Hematopoietic multipotent progenitor cell treated with erythropoietin and hydrocortisone succinate and interleukin-3 and kit ligand, for 15 days (in vitro differentiated cells): ENCODE data around the gene MAFB.

Experiments
- DNase-seq: peaks from one replicate; pipeline ENCODE4 v3.0.0-alpha.2; 2015; ENCODE audit warnings: low spot score

Gene MAFB

GRCh38 chr20:40655451-40655850 lies 33.6 kb downstream of the MAFB start:
- DNase-seq, result no peak

DNA sequence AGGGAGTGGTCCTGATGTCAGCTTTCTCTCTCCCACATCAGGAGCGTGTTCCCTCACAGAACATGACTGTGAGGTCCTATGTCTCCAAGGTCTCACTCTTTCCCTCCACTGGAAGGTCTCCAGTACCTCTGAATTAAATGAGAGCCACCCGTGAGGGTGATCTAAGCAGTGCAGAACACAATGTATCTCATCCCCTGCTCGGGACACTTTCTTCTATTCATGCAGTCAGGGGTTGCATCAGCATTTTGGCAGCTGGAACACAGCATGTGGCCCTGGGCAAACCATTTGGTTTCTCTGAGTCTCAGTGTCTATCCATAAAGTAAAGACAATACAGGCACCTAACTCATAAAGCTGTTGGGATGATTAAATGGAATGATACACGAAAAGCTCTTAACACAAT lies 34.2 kb downstream of the MAFB start:
- no peak for DNase-seq

- no peak for DNase-seq
Observed at GRCh38 chr20:40652441-40652987, 36.5 kb downstream of the MAFB start.

DNA sequence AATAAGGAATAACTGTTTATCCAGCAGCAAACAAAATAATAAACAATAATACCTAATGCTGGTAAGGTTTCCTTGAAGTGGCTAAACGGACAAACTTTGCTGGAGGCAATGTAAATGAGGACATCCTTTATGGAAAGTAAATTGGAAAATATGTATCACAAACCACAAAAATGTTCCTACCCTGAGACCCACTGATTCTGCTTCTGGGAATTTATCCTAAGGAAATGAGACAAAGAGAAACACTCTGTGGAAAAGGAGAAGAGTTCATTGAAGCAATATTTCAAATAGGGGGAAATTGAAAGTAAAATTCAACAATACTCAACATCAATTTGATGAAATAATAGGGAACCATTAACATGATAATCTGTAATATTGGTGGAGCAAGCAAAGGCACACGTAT lies 37.9 kb downstream of the MAFB start:
- no peak for DNase-seq

DNA sequence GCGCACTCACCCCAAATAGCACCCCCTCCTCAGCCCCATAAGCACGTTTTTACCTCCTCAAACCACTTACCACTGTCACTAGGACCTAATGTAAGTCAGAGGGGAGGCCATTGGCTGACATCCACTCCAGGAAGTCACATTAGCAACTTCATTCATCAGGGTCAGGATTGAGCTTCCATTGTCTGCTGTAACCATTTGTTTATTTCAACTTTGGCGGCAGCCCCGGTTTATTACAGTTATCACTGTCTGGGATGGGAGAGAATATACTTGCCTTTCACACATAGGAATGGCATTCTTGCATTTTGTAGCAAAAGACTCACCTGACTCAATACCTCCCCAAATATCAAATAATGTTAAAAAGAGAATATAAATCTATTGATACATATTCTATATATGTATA lies 38.3 kb downstream of the MAFB start:
- DNase-seq, result no peak

DNA sequence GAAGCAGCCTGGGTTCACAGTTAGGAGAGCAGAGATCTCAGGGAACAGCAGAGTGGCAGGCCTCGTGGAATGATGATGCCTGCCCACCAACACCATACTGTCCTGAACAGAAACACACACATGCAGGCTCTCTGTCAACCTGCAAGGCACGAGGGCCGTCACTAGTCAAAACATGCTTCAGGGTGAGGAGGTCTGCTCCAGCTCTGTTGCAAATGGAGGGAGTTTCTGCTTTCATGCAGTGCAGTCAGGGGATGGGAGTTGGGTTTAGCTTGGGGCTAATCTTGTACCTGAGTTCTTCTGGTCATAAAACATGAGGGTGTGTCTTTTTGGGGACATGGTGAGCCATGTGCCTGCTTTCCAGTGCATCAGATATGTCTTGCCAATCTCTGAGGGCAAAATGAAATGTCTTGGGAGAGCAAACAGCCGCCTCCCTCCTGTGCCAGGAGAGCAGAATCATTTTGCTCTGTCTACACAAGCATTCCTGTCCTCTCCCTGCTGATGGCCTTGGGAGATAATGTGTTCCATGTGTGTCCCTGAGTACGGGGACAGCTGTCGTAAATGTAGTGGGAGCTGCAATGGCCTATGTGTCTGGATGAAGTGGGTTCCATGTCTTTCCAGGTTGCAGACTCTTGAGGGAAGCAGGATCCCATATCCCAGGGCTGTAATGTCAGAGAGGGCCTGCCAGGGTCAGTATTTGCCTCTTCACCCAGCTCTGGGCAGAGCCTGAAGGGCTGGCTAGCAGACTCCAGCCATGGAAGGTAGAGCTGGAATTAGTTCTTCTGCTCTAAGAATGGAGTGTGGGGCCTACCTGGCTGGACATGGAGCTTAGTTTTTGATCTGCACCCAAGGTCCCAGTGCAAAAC lies 40.6 kb downstream of the MAFB start:
- DNase-seq, result no peak

- no peak for DNase-seq
Observed at GRCh38 chr20:40646813-40647212, 42.2 kb downstream of the MAFB start.

DNA sequence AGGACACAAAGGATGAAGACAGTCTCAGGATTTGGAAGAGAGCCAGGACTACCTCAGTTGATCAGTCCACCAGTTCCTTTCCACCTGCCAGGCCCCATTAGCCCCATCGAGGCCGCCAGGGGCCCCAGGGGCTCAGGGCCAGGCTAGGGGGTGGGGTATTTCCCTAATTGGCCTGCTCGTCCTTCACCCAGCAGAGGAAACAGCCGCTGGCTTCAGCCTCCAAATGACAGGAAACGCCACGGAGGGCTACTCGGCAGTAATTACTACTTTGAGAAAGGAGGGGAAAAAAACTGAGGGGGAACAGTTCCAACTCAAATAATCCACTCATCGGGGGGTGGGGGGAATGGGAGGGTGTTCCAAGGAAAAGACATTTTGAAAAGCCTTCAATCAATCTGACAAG lies 42.7 kb downstream of the MAFB start:
- DNase-seq, result no peak

GRCh38 chr20:40644863-40645262 lies 44.2 kb downstream of the MAFB start:
- DNase-seq, result no peak

- DNase-seq, result no peak
Observed at GRCh38 chr20:40643891-40644290, 45.1 kb downstream of the MAFB start.

GRCh38 chr20:40641809-40642208 lies 47.2 kb downstream of the MAFB start:
- no peak for DNase-seq

GRCh38 chr20:40641202-40641601 lies 47.8 kb downstream of the MAFB start:
- no peak for DNase-seq

DNA sequence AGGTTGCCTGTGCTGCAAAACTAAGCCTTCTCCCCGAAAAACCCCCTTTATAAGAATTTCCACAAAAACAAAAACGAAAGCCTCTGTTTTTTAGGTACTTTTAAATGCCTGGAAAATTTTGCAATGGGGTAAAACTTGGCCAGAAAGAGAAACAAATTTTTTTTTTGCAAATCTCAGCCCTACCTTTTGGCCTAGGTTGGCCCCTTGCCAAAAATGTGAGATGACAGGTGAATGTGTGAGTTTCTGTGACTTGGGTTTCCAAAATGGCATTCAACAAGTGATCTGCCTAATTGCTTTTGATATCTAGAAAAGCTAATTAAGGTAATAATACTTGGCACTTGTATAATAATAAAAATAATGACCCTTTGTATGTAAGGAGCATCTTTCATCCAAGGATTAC lies 48.4 kb downstream of the MAFB start:
- DNase-seq, result no peak

- DNase-seq, result no peak
Observed at GRCh38 chr20:40639676-40640355, 49.2 kb downstream of the MAFB start.

DNA sequence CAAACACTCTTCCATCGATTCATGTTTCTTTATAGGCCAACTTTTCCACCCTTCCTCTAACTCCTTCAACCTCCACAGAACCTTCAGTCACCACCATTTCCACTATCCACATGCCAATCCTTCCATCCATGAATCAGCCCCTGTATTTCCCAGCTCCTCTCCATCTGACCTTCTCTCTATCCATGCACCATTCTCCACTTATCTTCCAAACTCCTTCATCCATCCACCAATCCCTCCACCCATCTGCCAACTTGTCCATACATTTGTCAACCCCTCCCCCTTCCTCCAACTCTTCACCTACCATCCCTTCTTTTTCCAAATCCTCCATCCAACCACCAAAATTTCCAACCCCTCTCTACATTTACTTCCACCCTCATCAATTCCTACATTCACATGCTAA lies 49.9 kb downstream of the MAFB start:
- DNase-seq, result no peak

DNA sequence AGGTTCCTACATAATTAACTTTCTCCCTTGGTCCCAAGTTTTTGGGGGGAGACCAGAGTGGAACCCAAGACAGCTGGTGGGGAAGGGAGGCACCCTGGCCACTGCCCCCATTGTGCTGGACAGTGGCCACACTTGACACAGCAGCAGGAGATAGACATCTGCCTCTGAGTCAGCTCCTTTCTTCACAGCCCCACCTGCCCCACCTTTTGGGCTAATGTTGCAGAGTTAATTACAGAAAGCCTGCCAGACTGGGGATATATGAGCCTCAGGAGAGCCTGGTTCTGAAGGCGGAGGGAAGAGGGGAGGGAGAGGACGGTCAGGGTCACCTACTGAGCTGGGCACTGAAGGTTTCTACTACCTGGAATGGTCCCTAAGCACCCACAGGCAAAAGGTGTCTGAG lies 50.6 kb downstream of the MAFB start:
- no peak for DNase-seq

DNA sequence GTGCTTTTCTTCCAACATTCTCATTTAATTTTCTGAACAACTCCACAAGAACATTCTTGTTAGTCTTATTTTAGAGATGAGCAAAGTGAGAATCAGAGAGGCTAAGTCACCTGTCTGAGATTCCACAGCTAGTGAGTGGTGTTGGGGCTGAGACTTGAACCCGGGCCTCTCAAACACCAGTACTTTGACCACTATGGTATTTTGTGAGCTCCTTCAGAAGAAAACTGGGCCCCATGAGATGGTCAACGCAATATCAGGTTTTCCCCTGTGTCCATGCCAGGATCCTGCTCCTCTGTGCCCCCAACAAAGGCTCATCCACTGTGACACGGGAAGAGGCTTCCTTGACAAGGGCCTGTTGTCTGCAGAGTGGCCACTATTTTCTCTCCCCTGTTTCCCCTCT lies 51.9 kb downstream of the MAFB start:
- DNase-seq, result no peak

- DNase-seq, result no peak
Observed at GRCh38 chr20:40636486-40636885, 52.5 kb downstream of the MAFB start.

DNA sequence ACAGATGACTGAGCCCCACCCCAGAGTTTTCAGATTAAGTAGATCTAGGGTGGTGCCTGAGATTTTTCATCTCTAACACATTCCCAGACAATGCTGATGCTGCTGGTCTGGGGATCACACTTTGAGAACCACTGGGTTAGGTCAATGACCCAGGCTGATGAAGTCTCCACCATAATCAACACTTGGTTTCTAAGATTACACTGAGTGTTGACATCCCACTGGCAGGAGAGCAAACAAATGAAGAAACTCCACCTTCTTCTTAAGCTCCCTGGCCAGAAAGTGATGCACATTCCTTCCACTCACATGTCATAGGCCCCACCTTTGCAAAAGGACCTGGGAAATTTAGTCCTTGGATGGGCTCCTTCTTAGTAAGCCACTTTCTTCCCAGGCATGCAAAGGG lies 53.1 kb downstream of the MAFB start:
- no peak for DNase-seq
